IMR-90 (cell line): ENCODE measurements around the gene AMOTL1. TPM values are rescaled to one million over a fixed set of nuclear protein-coding genes. Genes with fewer than 3 reads are reported as not detected.

Experiments used
- ATAC-seq: fragments of 200-7000 bp; cut with Tn5 transposase; 2 replicates; pipeline ENCODE4 v1.9.1; 2020; ENCODE audit warnings: low read depth, mild to moderate bottlenecking, moderate library complexity
- BruUV-seq: library from RNA; stranded (reverse); fragments of 400-500 nt; replicated peaks from 2 replicates; lab custom pipeline; 2021; lab: Mats Ljungman, UMichigan
- CTCF ChIA-PET: fragments of 300-600 bp; formaldehyde crosslinking; extraction: SDS; loops from one replicate; lab custom pipeline; 2021; ENCODE audit warnings: antibody characterized with exemption; lab: Yijun Ruan, JAX
- POLR2A ChIA-PET: fragments of 300-600 bp; sonication (Branson Sonifier 250); formaldehyde crosslinking; loops from one replicate; lab custom pipeline; 2022; ENCODE audit warnings: antibody characterized with exemption; ENCODE audit not compliant: unreplicated experiment; lab: Charles Lee
- DNase-seq: peaks from one replicate; pipeline ENCODE4 v3.0.0; 2013
- H2AFZ ChIP-seq: replicated peaks from 2 replicates; pipeline ENCODE3; 2013; ENCODE audit warnings: low read length, mild to moderate bottlenecking; ENCODE audit not compliant: poor library complexity
- H2AK5ac ChIP-seq: 2 replicates; pipeline ENCODE4 v1.6.1; 2013; ENCODE audit warnings: low read depth, low read length, inconsistent platforms
- H2AK9ac ChIP-seq: replicated peaks from 2 replicates; pipeline ENCODE3; 2013; ENCODE audit warnings: mild to moderate bottlenecking, low read depth, low read length, moderate library complexity; ENCODE audit not compliant: poor library complexity
- H2BK120ac ChIP-seq: 2 replicates; pipeline ENCODE4 v1.6.1; 2013; ENCODE audit warnings: low read depth, low read length, inconsistent platforms
- H2BK15ac ChIP-seq: 3 replicates; pipeline ENCODE4 v1.6.1; 2013; ENCODE audit warnings: low read depth, low read length, inconsistent platforms
- H2BK20ac ChIP-seq: 2 replicates; pipeline ENCODE4 v1.6.1; 2013; ENCODE audit warnings: low read depth, mild to moderate bottlenecking, inconsistent platforms, low read length, moderate library complexity
- H2BK5ac ChIP-seq: 2 replicates; pipeline ENCODE4 v1.6.1; 2013; ENCODE audit warnings: mild to moderate bottlenecking, low read depth, low read length, inconsistent platforms; ENCODE audit not compliant: poor library complexity, severe bottlenecking
- H3K14ac ChIP-seq: replicated peaks from 2 replicates; pipeline ENCODE4 v1.6.1; 2013; ENCODE audit warnings: low read depth, low read length, inconsistent platforms
- H3K18ac ChIP-seq: 2 replicates; pipeline ENCODE4 v1.6.1; 2013; ENCODE audit warnings: low read depth, low read length, control low read depth
- H3K23ac ChIP-seq: 2 replicates; pipeline ENCODE4 v1.6.1; 2013; ENCODE audit warnings: low read depth, low read length, inconsistent platforms
- H3K27ac ChIP-seq: 2 replicates; pipeline ENCODE4 v1.5.1; 2013; ENCODE audit warnings: mild to moderate bottlenecking, control low read depth, low read length; ENCODE audit not compliant: insufficient read depth
- H3K27me3 ChIP-seq: 2 replicates; pipeline ENCODE4 v1.6.1; 2013; ENCODE audit warnings: low read length; ENCODE audit not compliant: control insufficient read depth, insufficient read depth
- H3K36me3 ChIP-seq: 2 replicates; pipeline ENCODE4 v1.6.1; 2013; ENCODE audit warnings: low read length, mixed read lengths; ENCODE audit not compliant: control insufficient read depth, insufficient read depth
- H3K4ac ChIP-seq: 2 replicates; pipeline ENCODE4 v1.6.1; 2013; ENCODE audit warnings: low read depth, low read length, inconsistent platforms
- H3K4me1 ChIP-seq: 2 replicates; pipeline ENCODE4 v1.6.1; 2013; ENCODE audit warnings: low read length, mixed read lengths; ENCODE audit not compliant: control insufficient read depth, insufficient read depth
- H3K4me2 ChIP-seq: 2 replicates; pipeline ENCODE4 v1.6.1; 2013; ENCODE audit warnings: low read depth, mild to moderate bottlenecking, control low read depth, low read length, moderate library complexity
- H3K4me3 ChIP-seq: 2 replicates; pipeline ENCODE4 v1.5.1; 2013; ENCODE audit warnings: low read depth, mild to moderate bottlenecking, control low read depth, low read length, moderate library complexity; ENCODE audit not compliant: insufficient read depth
- H3K56ac ChIP-seq: 2 replicates; pipeline ENCODE4 v1.6.1; 2013; ENCODE audit warnings: low read length, inconsistent platforms; ENCODE audit not compliant: insufficient read depth; ENCODE audit errors: extremely low read depth
- H3K79me1 ChIP-seq, 2 experiments: 2 replicates each; pipeline ENCODE4 v1.6.1; 2013; ENCODE audit warnings: low read length in 2 of 2, inconsistent platforms in 1 of 2, low read depth in 1 of 2
- H3K9ac ChIP-seq: 2 replicates; pipeline ENCODE4 v1.6.1; 2013; ENCODE audit warnings: low read depth, low read length, control low read depth
- H3K9me1 ChIP-seq: 2 replicates; pipeline ENCODE4 v1.6.1; 2013; ENCODE audit warnings: low read length, inconsistent platforms; ENCODE audit not compliant: insufficient read depth
- H3K9me3 ChIP-seq: 2 replicates; pipeline ENCODE4 v1.6.1; 2013; ENCODE audit warnings: low read length; ENCODE audit not compliant: control insufficient read depth, insufficient read depth
- H4K20me1 ChIP-seq: 2 replicates; pipeline ENCODE4 v1.6.1; 2013; ENCODE audit warnings: low read length, inconsistent platforms; ENCODE audit not compliant: insufficient read depth
- H4K5ac ChIP-seq: 2 replicates; pipeline ENCODE4 v1.6.1; 2013; ENCODE audit warnings: mild to moderate bottlenecking, low read depth, low read length, control low read depth
- H4K8ac ChIP-seq, 2 experiments: 2 replicates each; pipeline ENCODE4 v1.6.1; 2013; ENCODE audit warnings: low read depth in 2 of 2, low read length in 2 of 2, control low read depth in 1 of 2, inconsistent platforms in 1 of 2
- H4K91ac ChIP-seq: 2 replicates; pipeline ENCODE4 v1.6.1; 2013; ENCODE audit warnings: low read depth, low read length, inconsistent platforms; ENCODE audit not compliant: insufficient read depth
- CHD1 ChIP-seq: IDR thresholded peaks from 2 replicates; pipeline ENCODE4 v1.6.1; 2012; ENCODE audit warnings: low read depth, low read length, improper control_type of control experiment
- MAFK ChIP-seq: IDR thresholded peaks from 2 replicates; pipeline ENCODE4 v1.6.1; 2012; ENCODE audit warnings: low read depth, low read length, improper control_type of control experiment
- NFE2L2 ChIP-seq: fragments of 150-350 bp; IDR thresholded peaks from 2 replicates; pipeline ENCODE4 v1.6.1; 2016; ENCODE audit warnings: low read depth, mild to moderate bottlenecking, low read length
- WGBS, 2 experiments: methylation state at CpG; one replicate each; pipeline versions ENCODE4 v1.1.5 to v1.1.7; 2013; ENCODE audit warnings: missing lambda C conversion rate in 2 of 2; ENCODE audit not compliant: insufficient read length in 1 of 2; ENCODE audit errors: extremely low coverage in 2 of 2; 5-methylcytosine and 5-hydroxymethylcytosine counted together
- dilution Hi-C: fragments of 300-500 bp; cut with HindIII; formaldehyde crosslinking; loops from one replicate; pipeline ENCODE4 v1.14.3; 2018; ENCODE audit warnings: low sequenced_read_pairs; ENCODE audit not compliant: unreplicated experiment
- in situ Hi-C: fragments of 300-500 bp; cut with MboI; formaldehyde crosslinking; loops from 3 replicates; pipeline ENCODE4 v1.14.3; 2019; ENCODE audit warnings: low sequenced_read_pairs, inconsistent platforms, mixed read lengths
- intact Hi-C: fragments of 100-400 bp; cut with micrococcal nuclease; formaldehyde crosslinking; loops from 2 replicates; pipeline ENCODE4 v1.10.0; 2022
- polyA plus RNA-seq, 3 experiments: library from polyadenylated mRNA; depleted of rRNA; stranded (reverse); fragments of >200 nt; gene quantifications; 2 replicates each; pipeline ENCODE4 v1.2.3, GENCODE V29; 2012; ENCODE audit warnings: low replicate concordance in 1 of 3
- total RNA-seq: library from RNA; depleted of rRNA; stranded (reverse); fragments of >200 nt; gene quantifications from 2 replicates; pipeline ENCODE4 v1.2.3, GENCODE V29; 2012
- TF ChIP-seq, protein P1 (sequence below): fragments of 150-350 bp; IDR thresholded peaks from 2 replicates; pipeline ENCODE4 v1.6.1; 2016; ENCODE audit warnings: low read depth, mild to moderate bottlenecking, low read length, moderate library complexity, borderline replicate concordance
- TF ChIP-seq, protein P2 (sequence below): fragments of 150-350 bp; IDR thresholded peaks from 2 replicates; pipeline ENCODE4 v1.6.1; 2017; ENCODE audit warnings: mild to moderate bottlenecking, antibody characterized with exemption, low read length, low read depth

The AMOTL1 gene
- total and polyA plus RNA-seq, 2 of the 4 experiments (the other 2 are of a cell fraction): 18.6 to 49.5 TPM

DNA sequence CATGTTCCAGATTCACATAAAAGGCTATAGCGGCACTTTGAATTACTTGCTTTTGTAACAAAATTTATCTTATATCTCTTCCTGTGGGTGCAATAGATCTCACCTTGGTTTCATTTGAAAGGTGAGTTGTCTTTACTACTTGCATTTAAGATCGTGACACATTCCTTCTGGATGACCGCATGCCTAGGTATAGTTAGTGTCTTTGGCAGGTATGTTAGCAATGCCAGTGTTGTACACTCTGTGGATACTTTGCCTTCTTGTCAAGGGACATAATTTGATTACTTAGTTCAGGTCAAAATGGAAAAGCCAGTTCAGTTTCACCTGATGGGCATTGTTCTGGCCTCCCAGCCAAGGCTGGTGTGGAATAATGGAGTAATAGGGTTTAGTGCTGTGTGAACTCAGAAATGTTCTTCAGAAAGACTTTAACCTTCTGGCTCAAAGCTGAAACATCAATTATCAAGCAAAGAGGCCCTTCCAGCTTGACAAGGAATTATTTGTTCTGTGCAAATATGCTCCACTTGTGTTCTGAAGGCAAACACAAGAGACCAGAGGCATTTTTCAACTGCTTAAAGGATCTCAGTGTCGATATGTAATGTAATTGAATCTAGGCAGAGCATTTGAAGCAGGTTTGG is 64.6 kb downstream of the AMOTL1 start:
- no peak overlapping the region; the same call in 1 of the 2 replicates for H3K14ac ChIP-seq
- dilution Hi-C loops (no loop called here), intact Hi-C loops (no loop called here), in situ Hi-C loops (no loop called here)
- H2AFZ ChIP-seq: no peak overlapping the region
- ChIA-PET POLR2A (no interaction called here), CTCF (no interaction called here)
- peaks cover 22% of the 10 kb centered on the region for H3K9me1 ChIP-seq
- H4K5ac ChIP-seq: peak overlapping the region; percentile 65; the same call in 1 of the 2 replicates
- H4K20me1 ChIP-seq: peaks cover 13% of the 10 kb centered on the region
- H4K91ac ChIP-seq: no peak overlapping the region
- H3K27me3 ChIP-seq: no peaks in the 10 kb centered on the region
- H3K4me2 ChIP-seq: no peak overlapping the region
- H3K4me3 ChIP-seq: no peak overlapping the region
- DNase-seq (no peak), ATAC-seq (no peak)
- peaks cover 38% of the 10 kb centered on the region for H3K36me3 ChIP-seq
- H3K4ac ChIP-seq: no peak overlapping the region
- H2AK9ac ChIP-seq: no peak overlapping the region
- no peak overlapping the region for H2BK5ac ChIP-seq
- H3K18ac ChIP-seq: no peak overlapping the region
- no peak overlapping the region for H3K23ac ChIP-seq
- H2BK15ac ChIP-seq: no peak overlapping the region
- no peak overlapping the region for H3K27ac ChIP-seq
- H3K79me1 ChIP-seq: peaks cover 45 to 58% of the 10 kb centered on the region in 2 experiments
- no peak overlapping the region for H3K9ac ChIP-seq
- WGBS, 2 experiments: no CpG with 5 or more reads among the region's 4 CpGs
- no peak overlapping the region for H3K56ac ChIP-seq
- H2AK5ac ChIP-seq: peak overlapping the region; percentile 25; the same call in 1 of the 2 replicates
- H3K4me1 ChIP-seq: peaks cover 32% of the 10 kb centered on the region
- H3K9me3 ChIP-seq: no peaks in the 10 kb centered on the region
- no peak overlapping the region for H4K8ac ChIP-seq
- H2BK20ac ChIP-seq: no peak overlapping the region
- TF ChIP-seq CHD1 (no peak), NFE2L2 (no peak), MAFK (no peak)
- TF ChIP-seq, protein P1, sequence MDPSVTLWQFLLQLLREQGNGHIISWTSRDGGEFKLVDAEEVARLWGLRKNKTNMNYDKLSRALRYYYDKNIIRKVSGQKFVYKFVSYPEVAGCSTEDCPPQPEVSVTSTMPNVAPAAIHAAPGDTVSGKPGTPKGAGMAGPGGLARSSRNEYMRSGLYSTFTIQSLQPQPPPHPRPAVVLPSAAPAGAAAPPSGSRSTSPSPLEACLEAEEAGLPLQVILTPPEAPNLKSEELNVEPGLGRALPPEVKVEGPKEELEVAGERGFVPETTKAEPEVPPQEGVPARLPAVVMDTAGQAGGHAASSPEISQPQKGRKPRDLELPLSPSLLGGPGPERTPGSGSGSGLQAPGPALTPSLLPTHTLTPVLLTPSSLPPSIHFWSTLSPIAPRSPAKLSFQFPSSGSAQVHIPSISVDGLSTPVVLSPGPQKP: no peak
- TF ChIP-seq, protein P2, sequence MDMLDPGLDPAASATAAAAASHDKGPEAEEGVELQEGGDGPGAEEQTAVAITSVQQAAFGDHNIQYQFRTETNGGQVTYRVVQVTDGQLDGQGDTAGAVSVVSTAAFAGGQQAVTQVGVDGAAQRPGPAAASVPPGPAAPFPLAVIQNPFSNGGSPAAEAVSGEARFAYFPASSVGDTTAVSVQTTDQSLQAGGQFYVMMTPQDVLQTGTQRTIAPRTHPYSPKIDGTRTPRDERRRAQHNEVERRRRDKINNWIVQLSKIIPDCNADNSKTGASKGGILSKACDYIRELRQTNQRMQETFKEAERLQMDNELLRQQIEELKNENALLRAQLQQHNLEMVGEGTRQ: no peak
- H2BK120ac ChIP-seq: no peak overlapping the region
- BruUV-seq: no TSS peak
